NCI-H345 treated with DMSO at 0.1 percent for 48 hours (cell line): ENCODE measurements around the gene SYVN1.
"Not testable (repeated sequence)": the region's sequence is repeated elsewhere in the genome, so short reads cannot be mapped to it uniquely, and the experiment has no call there.

Source experiments
- DNase-seq: peaks from one replicate; lab custom pipeline; 2025; ENCODE audit not compliant: unreplicated experiment; lab: John Stamatoyannopoulos, UW

Gene SYVN1

DNA sequence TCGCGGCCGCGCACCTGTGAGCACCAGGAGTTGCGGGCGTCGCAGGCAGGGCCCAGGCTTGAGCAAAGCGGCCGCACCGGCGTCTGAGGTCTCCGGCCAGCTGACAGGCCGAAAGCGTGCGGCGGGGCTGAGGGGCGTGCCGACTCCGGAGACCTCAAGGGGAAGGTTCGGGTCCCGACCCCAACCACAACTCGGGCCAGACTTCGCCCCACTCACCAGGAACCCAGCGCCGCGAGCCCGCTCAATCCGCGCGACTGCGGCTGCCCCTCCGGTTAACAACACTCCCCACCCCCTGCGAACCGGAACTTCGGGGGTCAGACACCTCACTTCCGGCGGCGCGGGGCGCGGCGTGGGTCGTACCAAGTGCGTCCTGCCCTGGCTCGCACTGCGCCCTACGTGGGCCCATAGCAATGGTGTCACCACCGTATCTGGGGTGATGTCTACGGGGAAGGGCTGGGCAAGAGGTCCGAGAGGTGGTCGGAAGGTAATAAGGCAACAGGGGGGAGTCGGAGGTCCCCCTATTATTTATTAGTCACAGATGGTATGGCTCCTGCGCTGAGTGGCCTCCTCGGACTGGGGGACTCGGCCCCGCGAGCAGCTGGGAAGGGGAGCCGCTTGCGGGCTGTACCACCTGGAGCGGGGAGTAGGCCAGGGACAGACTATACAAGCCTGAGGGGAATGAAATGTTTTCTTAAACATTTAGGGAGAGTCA lies at the start of gene SYVN1:
SYVN1 (minus strand) TSS at position 280 of the 712 bp plus-strand sequence. CDS start 918 bp downstream, outside the sequence.
- DNase-seq = peak; percentile 99

DNA sequence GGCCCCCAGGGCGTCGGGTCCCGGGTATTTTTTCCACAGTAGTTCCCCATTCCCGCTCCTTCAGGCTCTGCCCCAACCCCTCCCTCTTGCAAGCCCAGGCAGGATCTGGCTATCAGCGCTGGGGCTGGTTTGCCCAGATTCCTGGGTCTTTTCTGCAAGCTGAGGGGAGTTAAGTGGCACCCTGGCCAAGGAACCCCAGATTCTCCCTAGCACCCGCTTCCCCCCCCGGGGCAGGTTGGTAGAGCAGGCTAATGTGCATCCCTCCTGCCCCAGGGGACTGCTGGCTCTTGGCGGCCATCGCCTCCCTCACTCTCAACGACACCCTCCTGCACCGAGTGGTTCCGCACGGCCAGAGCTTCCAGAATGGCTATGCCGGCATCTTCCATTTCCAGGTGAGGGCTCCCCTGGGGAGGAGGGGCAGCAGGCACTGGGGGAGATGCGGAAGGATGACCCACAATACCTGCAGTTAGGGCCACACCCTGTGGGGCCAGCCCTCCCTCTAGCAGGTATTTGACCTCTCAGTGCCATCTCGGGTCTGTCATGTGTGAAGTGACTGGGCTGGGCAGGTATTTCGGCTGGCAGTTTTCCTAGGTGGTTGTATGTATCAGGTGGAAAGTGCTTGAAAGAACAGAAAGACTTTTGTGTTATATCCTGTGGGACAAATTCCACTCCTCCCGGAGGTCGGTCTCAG lies 49.0 kb upstream of the SYVN1 start:
- DNase-seq = no peak

GRCh38 chr11:65182258-65183170 lies 48.2 kb upstream of the SYVN1 start:
- peak; percentile 20 for DNase-seq

GRCh38 chr11:65181569-65182257 lies 47.4 kb upstream of the SYVN1 start, which contains the start of gene CAPN1:
TSS of gene CAPN1 (plus strand) at chr11:65181928. CDS start at chr11:65182702, 774 bp downstream.
- peak; percentile 10 for DNase-seq

DNA sequence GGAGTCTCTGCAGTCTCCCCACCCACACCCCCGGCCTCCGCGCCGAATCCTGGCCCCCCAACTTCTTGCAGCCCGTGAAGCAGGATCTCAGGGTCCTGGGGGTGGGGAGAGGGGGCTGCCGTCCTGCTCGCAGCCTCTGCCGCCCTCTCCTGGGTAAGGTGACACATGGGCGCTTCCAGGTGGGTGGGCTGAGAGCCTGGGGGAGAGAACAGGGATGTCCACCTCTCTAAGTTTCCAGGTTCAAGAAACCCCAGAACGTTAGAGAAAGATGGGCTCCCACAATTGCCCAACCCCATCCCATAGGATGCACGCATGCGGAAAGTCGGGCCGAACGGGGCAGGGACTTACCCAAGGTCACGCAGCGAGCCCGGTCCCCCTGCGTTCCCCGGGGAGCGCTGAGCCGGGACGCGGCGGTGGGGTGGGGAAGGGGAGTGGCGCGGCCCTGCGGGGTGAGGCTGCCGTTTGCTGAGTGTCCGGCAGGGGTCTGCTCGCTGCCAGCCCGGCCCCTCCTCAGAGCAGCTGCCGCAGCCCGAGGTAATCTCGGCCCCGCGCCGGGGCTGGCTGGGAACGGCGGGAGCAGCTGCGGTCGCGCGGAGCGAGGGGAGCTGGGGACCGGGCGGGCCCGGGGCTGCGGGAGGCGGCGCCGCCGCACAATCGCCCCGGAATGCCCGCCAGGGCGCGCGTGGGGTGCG lies 46.7 kb upstream of the SYVN1 start:
- DNase-seq = peak; percentile 32

GRCh38 chr11:65174571-65175010 lies 40.3 kb upstream of the SYVN1 start:
- not testable (repeated sequence) for DNase-seq

- no peak for DNase-seq
These were observed 38.3 kb upstream of the SYVN1 start for GRCh38 chr11:65172600-65172999.

DNA sequence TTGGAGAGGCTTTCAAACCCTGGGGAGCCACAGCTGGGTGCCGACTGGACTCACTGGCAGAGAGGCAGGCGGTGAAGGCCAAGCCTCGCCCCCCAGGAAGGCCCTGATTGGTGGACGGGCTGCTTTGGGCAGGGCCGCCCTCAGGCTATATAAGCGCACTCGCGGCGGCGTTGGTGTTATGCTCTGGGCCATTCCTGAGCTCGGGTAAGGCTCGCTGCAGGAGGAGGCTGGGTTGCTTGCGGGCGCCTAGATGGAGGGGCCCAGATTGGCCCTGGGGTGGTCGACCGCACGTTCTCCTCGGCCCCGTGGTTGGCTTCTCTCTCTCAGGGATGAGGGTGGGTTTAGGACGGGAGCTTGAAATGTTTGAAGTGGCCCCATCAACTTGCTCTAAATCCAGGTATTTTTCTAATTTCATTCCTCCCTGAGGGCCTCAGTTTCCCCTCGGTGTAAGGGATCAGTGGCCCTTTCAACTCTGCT lies 35.8 kb upstream of the SYVN1 start, which contains the start of gene SPDYC:
SPDYC (plus strand) TSS at position 176 of the 477 bp plus-strand sequence. CDS start 1,125 bp downstream, outside the sequence.
- DNase-seq = no peak

- DNase-seq = no peak
These were observed 34.9 kb upstream of the SYVN1 start for GRCh38 chr11:65169164-65169641.

DNA sequence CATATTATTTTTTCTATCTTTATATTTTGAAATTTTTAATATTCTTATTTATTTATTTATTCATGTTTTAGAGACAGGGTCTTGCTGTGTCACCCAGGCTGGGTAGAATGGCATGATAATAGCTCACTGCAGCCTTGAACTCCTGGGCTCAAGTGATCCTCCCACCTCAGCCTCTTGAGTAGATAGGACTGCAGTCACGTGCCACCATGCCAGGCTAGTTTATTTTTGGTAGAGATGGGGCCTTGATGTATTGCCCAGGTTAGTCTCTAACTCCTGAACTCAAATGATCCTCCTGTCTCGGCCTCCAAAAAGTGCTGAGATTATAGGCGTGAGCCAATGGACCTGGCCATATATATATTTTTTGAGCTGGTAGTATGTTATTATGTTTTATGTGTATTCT lies 33.3 kb upstream of the SYVN1 start:
- DNase-seq = no peak

DNA sequence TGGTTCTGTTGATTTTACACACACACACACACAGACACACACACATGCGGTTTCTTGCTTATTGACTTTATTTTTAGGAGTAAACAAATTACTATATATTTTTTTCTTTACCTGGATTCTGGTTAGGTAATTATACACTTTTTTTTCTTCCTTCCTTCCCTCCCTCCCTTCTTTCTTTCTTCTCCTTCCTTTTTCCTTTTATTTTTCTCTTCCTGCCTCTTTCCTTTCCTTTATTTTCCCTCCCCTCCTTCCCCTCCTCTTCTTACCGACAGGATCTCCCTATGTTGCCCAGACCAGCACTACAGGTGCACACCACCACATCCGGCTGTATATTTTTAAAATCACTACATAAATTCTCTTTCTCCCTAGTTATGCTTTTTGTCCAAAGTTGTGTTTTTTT lies 32.6 kb upstream of the SYVN1 start:
- DNase-seq = no peak

- DNase-seq = no peak
These were observed 31.3 kb upstream of the SYVN1 start for GRCh38 chr11:65165410-65166317.

GRCh38 chr11:65163684-65164083 lies 29.4 kb upstream of the SYVN1 start:
- DNase-seq = no peak

DNA sequence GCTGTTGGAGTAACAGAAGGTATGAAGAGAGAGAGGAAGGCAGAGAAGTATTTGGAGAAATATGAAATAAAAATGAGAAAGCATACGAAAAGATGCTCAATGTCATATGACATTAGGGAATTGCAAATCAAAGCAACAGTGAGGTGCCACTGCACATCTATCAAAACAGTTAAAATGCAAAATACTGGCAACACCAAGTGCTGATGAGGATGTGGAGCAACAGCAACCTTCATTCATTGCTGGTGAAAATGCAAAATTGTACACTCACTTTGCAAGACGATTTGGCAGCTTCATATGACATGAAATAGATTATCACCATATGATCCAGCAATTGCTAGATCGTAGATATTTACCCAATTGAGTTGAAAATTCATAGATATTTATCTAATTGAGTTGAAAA lies 26.3 kb upstream of the SYVN1 start:
- no peak for DNase-seq

DNA sequence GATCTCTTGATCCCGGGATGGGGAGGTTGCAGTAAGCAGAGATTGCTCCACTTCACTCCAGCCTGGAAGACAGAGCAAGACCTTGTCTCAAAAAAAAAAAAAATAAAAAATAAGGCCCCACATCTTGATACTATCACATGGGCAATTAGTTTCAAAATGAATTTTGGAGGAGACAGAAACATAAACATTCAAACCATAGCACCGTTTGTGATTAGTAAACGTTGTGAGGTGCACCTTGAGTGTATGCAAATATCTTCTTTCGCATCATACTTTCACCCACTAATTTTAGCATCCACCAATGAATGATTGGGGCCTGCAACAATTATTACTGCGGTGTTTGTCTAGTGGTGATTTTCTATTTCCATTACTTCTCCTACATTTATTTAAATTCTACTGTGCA lies 24.7 kb upstream of the SYVN1 start:
- no peak for DNase-seq

DNA sequence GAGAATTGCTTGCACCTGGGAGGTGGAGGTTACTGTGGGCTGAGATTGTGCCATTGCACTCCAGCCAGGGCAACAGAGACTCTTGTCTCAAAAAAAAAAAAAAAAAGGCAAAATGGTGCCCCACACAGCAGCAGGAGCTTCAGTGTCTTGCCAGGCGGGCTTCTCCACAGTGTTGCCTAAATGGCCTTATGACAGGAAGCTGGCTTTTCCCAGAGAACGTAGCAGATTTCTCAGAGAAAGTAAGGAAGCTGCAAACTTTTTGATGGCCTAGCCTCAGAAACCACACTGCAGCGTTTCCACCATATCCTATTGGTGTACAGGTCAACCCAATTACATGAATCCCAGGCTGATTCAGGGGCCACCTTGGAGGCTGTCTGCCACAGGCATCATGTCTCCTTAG lies 23.0 kb upstream of the SYVN1 start:
- DNase-seq = no peak

DNA sequence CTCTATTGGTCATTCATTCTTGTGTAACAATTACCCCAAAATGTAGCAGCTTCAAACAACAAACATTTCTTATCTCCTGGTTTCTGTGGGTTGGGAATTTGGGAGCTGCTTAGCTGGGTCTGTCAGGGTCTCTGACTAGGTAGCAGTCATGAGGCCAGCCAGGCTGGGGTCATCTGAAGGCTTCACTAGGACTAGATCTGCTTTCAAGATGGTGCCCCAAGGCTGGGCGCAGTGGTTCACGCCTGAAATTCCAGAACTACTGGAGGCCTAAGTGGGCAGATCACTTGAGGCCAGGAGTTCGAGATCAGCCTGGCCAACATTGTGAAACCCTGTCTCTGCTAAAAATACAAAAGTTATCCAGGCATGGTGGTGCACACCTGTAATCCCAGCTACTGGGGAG lies 22.6 kb upstream of the SYVN1 start:
- DNase-seq = no peak

GRCh38 chr11:65156256-65156655 lies 21.9 kb upstream of the SYVN1 start:
- no peak for DNase-seq

GRCh38 chr11:65152122-65152521 lies 17.8 kb upstream of the SYVN1 start:
- no peak for DNase-seq
